ENCODE data around the gene NELL1.

Gene NELL1

DNA sequence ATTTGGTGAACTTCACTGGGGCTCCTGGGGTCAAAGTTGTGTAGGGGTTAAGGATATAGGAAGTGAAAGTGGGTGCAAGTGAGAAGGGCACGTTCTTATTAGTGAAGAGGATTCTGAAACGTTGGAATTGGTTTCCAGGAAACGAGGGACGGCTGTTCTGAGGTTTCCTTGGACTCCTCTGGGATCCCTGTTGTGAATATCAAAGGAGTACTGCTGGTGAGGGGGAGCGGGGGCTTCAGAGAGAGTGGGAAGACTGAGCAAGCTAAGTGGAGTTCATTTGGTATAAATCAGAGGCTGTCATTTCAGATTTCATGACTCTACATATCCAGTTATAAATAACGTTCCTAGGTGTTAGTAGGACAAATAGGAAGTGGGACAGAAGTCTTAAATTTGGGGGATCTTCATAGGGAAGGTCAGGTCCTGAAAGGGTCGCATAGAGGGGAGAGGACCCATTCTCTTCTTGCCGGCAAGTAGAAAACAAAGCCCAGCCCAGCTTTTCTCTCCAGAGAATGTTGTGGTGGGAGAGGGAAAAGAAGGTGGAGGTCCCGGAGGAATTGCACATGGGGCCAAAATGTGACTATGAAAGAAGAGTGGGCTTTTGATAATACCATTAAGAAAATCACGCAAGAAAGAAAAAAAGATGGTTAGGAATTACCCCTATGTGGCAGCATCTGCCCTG, 1.1 kb upstream of the NELL1 start:
- no peak for DNase-seq (ENCODE audit: extremely low read depth in 1 of 2, low read depth in 1 of 2)

DNA sequence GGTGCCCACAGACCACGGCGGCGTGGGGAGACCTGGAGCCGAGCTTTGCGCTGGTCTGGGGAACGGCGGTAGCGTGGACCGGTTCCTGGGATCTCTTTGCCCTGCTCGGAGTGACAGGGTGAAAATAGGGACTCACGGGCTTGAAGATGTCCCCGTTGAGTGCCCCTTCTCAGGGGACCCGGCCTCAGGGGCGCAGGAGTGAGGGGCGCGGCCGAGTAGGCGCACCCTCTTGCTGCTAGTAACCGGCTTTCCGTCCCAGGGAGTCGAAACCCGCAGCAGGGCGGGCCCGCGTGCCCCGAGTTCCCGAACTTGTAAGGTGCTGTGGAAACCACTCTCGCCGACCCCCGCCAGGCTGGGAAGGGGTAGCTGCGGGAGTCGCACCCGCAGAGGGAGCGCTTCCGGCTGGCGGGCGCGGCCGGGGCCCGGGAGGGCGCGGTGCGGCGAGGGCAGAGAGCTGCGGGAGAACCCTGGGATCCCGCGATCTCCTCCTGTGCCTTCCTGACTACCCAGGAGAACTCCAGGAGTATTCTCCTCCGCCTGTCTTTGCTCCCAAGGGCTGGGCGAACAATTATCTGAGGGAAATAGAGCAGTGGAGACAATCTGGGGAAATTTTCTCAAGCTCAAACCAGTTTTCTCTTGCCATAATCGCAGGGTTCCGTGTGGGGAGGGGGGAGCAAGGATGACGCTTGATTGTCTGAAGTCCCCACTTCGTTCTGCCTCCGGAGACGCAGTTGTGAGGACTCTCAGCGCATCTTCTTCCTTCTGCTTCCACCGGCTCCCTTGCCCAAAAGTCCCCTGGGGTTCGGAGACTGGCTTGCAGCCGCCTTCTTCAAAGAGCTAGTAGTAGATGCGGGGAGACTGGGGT, 666 bp downstream of the NELL1 start:
- no peak for DNase-seq (ENCODE audit: extremely low read depth in 1 of 2, low read depth in 1 of 2)

DNA sequence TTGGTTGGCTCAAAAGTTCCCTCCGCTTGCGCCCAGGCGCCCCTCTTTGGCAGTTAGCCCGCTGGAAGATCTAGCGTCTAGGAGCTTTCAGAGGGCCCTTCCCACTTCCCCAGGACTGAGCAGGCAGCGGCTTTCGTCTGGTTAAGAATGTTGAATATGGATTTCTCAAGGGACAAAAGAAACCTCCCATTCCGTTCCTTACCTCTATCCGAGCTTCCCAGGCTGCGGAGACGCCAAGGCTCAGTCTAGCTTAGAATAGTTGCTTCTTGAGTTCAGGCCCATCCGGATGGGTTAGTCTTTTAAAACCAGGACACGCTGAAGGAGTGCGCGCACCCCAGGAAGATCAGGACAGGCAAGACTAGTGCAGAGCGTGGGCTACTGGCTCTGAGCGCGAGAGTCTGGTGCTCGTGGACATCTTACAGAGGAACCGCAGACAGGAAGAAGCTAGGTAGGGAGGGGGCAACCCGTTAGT, 1.6 kb downstream of the NELL1 start:
- no peak for DNase-seq (ENCODE audit: extremely low read depth in 1 of 2, low read depth in 1 of 2)

DNA sequence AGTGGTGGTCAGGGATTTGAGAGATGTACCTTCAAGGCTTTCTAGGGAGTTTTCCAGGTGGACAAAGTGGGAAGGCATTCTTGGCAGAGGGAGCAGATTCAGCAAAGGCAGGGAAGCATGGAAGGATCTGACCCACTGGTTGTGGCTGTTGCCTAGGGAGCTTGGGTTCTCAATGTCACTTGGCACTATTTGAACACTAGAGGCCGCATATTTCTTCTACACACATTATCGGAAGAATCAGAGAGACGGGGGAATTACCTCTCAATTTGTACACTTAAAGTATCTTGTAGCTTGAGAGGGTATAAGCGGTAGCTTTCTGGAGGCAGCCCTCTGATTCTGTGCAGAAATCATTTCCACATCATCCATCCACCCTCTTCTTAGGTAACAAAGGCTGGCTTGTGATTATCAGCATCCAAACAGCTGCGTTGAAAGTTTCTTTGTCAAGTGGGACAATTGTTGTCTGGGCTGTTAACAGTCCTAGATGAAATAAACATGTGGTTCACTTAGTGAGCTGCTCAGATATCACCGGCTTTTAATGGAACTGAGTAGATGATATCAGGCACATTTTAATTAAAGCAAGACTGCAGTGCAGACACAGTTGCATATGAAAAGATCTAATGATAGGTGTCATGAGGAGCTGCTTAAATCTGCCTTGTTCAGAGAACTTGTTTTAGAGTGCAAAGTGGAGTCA, 2.6 kb downstream of the NELL1 start:
- no peak for DNase-seq (ENCODE audit: extremely low read depth in 1 of 2, low read depth in 1 of 2)

DNA sequence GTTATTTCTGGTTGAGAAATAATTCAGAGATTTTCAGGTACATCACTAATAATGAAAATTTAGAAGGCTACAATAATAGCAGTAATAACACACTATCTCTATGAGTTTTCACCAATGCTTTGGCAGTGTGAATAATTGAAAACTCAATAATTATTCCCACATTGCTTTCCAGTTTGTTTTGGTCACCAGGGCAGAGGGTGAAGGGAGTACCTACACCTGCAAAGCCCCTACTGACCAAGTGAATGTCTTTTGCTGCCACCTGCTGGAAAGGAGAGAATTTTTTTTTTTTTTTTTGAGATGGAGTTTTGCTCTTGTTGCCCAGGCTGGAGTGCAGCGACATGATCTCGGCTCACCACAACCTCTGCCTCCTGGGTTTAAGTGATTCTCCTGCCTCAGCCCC, 3.2 kb downstream of the NELL1 start:
- no peak for DNase-seq (ENCODE audit: extremely low read depth in 1 of 2, low read depth in 1 of 2)

DNA sequence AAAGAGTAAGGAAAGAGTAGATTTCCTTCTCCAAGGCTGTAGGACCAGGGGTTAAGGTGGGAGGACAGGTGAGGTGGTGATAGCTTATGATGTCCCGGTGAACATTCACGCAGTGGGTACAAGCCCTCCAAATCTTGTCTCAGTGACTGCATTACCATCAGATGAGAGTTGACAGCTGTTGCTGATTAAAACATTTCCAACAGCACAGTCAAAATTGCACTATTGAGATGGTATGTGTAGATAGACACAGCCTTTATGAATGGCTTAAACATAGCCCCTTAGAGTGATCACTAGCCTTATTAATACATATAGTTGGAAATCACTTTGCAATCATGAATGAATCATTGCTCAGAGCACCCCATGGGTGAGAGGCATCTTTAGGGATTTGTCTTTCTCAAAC, 7.3 kb downstream of the NELL1 start:
- DNase-seq (ENCODE audit: extremely low read depth in 1 of 2, low read depth in 1 of 2) = no peak

DNA sequence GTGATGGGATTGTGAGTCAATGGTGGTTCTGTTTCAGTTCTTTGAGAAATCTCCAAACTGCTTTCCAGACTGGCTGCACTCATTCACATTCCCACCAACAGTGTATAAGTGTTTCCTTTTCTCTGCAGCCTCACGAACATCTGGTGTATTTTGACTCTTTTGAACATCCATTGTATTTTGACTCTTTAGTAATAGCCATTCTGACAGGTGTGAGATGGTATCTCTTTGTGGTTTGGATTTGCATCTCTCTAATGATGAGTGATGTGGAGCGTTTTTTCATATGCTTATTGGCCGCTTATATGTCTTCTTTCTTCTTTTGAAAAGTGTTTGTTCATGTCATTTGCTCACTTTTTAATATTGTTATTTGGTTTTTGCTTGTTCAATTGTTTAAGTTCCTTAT, 19.4 kb downstream of the NELL1 start:
- DNase-seq (ENCODE audit: extremely low read depth in 1 of 2, low read depth in 1 of 2) = no peak

DNA sequence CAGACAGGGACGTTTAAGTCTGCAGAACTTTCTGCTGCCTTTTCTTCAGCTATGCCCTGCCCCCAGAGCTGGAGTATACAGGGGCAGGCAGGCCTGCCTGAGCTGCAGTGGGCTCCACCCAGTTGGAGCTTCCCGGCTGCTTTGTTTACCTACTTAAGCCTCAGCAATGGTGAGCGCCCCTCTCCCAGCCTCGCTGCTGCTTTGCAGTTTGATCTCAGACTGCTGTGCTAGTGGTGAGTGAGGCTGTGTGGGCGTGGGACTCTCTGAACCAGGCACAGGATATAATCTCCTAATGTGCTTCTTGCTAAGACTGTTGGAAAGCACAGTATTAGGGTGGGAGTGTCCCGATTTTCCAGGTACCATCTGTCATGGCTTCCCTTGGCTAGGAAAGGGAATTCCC, 38.5 kb downstream of the NELL1 start:
- no peak for DNase-seq (ENCODE audit: extremely low read depth in 1 of 2, low read depth in 1 of 2)

DNA sequence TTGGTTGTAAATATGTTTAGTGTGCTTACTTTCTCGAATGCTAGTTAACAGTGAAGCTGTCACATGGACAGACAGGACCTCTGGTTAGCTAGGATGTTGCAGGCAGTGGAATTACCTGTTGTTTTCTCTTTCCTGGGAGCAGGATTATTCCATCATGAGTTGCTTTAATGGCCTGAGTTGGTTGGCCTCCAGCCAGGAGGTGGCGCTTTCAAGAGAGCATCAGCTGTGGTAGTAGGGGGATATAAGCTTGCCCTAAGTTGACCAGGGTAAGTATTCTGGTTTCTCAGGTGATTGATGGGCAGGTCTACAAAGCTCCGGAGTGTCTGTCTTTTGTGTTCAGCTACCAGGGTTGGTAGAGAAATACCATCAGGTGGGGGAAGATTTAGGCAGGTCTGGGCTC, 43.5 kb downstream of the NELL1 start:
- no peak for DNase-seq (ENCODE audit: extremely low read depth in 1 of 2, low read depth in 1 of 2)

DNA sequence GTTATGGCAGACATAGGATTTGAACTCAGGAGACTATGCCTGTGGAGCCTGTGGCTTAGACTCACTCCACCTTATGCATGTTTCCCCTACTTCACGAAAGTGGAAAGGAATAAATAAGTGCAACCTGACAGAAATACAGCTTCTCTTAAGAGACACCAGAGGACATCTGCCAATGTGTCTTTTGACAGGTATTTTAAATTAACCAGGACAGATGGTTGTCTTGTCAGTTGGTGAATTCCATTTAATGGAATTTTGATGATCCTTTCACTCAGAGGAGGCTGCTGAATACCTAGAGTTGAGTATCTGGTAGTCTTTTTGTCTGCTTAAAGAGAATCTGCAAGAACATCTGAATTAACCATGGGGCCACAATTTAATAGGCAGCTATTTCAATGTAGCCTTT, 46.1 kb downstream of the NELL1 start:
- no peak for DNase-seq (ENCODE audit: extremely low read depth in 1 of 2, low read depth in 1 of 2)

DNA sequence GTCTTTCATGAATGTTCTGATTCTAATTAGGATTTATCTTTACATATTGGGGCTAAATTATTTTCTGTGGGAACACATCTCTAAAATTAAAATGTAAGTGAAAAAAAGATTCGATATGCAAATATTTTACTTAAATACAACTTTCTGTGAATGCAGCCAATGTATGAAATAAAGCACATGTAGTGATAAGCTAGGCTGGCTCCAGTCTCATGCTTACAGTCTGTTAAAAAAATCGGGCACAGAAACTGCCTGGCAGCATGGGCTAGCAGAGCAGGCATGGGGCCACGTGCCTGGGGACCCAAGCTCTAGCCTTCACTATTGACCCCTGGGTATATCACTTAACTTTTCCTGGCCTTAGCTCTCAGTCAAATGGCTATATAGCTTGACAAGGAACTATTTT, 46.5 kb downstream of the NELL1 start:
- DNase-seq (ENCODE audit: extremely low read depth in 1 of 2, low read depth in 1 of 2) = no peak

DNA sequence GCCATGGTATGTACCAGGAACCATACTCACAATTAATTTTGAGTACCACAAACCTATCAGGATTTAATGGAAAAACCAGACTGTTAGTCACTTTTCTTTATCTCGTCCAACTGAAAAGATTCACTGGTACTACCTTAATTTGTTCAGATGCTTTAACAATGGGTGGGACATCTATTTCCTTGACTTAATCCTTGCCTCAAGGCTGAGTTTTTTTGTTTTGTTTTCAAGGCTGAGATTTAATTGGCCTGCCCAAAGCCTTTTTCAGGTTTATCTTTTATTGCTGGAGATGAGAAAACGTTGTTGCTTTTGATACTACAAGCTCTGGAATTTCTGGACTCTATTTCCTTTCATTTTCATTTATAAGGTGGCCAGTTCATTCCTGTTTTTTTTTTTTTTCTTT, 50.4 kb downstream of the NELL1 start:
- DNase-seq (ENCODE audit: extremely low read depth in 1 of 2, low read depth in 1 of 2) = no peak

DNA sequence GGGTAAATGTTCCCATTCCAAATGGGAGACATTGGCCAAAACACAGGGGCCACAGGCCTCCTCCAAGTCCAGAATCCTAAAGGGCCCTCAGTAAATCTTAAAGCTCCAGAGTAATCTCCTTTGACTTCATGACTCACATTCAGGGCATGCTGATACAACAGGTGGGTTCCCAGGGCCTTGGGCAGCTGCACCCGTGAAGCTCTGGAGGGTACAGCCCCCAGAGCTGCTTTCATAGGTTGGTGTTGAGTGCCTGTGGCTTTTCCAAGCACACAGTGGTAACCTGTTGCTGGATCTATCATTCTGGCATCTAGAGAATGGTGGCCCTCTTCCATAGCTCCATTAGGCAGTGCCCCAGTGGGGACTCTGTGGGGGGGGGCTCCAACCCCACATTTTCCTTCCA, 54.0 kb downstream of the NELL1 start:
- no peak for DNase-seq (ENCODE audit: extremely low read depth in 1 of 2, low read depth in 1 of 2)

DNA sequence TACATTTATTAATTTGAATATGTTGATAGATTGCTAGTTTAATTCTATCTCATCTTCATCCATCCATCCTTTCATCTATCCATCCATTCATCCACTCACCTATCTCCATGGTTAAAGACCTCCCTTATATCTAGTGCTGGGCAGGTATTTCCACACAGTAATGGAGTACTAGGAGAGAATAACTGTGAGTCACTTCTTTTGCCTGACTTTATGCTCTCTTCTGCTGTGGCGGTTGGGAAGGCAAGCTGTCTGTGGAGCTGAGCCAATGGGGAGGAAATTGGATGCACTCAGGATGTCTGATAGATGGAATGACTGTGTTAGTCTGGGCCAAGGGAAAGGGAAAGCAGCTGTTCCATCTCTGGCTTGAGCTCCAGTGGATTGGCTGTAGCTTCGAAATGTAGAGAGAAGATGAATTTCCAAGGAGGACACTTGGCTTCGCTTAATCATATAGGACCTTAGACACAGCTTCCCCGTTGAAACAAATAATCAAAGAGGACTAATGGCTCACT, 60.3 kb downstream of the NELL1 start:
- DNase-seq (ENCODE audit: extremely low read depth in 1 of 2, low read depth in 1 of 2) = no peak

DNA sequence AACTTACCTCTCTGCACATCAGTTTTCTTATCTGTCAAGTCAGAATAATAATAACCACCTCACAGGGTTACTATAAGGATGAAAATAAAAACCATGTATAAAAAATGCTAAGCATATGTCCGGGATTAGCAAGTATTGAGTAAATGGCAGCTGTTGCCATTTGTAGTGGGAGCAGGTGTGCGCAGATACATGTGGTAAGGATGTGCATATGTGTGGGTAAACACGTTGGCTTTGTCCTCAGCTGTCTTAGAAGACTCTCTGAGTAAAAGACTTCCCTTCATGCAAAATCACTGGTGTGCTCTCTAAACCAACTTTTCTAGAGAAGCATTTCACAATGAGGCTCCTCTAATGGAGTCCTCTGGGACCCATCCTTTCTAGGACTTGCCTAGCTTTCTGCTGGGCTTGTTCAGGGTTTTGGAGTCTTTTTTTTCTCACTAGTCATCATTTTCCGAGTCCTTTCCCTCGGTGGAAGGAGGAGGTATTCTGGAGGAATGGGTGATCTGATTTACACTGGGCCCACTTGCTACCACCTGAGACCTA, 62.4 kb downstream of the NELL1 start:
- DNase-seq (ENCODE audit: extremely low read depth in 1 of 2, low read depth in 1 of 2) = no peak

DNA sequence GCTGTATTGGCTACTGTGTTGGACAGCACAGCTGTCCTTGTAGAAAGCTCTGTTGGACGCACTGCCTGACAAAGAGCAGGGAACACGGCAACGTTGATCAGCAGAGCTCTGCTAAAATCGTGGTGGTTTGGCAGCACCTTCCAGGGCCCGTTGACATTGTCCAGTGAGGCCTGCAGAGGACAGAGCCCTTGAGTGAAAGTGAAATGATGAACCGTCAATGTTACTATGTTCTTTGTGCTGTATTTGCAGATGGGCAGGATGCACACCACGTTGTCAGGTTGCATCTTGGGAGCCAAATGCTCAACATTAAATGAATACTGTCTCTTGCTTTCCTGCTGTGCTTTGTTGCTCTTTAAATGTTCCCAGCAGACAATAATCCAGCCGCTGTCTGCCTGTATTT, 69.7 kb downstream of the NELL1 start:
- DNase-seq (ENCODE audit: extremely low read depth in 1 of 2, low read depth in 1 of 2) = no peak

DNA sequence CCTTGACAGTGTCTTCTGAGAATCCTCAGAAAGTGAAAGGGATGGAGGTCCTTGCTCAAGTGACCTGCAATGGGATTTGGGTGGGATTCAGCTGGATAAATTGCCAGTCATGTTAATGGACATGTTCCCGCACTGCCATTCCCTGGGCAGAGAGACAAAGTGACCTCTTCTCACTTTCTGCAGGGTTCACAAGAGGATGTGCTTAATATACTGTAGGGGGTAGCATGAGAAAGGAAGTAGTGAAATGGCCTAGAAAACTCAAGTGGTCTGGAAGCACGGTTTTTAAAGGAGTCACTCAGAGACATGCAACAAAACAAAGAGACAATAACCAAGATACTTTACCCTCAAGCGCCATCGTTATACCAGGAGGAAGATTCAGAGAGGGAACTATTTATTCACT, 70.2 kb downstream of the NELL1 start:
- no peak for DNase-seq (ENCODE audit: extremely low read depth in 1 of 2, low read depth in 1 of 2)

DNA sequence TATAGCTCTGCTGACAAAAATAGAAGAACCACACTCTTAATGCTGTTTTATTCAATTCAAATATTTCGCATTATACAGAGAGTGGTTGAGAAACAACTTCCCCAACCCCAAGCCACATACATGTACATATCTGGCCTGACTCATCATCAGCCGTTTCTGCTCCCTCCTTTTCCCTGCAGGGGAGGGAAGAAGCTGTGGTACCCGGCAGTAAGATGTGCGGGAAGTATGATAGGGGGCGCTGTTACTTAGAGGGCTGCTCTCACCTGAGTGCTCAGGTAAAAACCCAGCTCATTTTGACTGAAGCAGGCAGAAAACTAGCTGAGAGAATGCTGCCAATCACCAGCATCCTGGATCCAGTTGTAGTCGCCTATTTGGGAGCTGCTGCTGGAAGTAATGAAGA, 85.5 kb downstream of the NELL1 start:
- no peak for DNase-seq (ENCODE audit: extremely low read depth in 1 of 2, low read depth in 1 of 2)

DNA sequence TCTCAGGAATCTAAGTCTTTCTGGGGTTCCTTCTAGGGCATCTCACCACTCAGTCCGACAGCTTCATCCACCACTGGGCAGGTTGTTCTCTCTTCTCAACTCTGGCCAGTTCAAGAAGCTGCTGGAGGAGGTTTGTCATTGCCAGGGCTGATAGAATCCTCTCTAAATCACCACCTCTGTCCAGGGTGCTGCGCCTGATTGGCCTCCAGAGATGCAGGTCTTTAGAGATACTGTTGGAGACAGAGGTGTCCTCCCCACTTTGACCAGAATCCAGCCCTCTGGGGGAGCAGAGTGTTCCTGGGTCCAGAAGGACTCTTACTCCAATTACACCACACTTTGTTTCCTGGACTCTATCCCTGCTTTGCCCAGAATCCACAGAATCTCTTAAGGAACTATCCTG, 90.2 kb downstream of the NELL1 start:
- no peak for DNase-seq (ENCODE audit: extremely low read depth in 1 of 2, low read depth in 1 of 2)

DNA sequence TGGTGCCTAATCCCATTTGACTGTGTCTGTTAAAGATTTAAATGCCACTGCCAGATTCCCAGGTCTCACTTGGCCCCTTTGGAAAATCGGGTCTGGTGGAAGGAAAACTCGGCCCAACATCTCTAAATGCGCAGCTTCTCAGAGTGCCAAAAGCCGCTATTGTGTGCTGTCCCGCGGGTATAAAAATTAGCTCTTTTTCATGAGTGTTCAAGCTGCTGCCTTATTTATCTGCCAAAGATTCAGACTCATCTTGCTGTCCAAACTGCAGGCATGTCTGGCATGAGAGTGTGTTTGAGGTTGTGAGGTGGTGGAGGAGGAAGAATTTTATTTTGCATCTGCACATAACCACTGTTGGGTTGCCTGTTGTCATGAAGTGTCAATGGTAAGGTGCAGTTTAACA, 91.4 kb downstream of the NELL1 start:
- DNase-seq (ENCODE audit: extremely low read depth in 1 of 2, low read depth in 1 of 2) = no peak

DNA sequence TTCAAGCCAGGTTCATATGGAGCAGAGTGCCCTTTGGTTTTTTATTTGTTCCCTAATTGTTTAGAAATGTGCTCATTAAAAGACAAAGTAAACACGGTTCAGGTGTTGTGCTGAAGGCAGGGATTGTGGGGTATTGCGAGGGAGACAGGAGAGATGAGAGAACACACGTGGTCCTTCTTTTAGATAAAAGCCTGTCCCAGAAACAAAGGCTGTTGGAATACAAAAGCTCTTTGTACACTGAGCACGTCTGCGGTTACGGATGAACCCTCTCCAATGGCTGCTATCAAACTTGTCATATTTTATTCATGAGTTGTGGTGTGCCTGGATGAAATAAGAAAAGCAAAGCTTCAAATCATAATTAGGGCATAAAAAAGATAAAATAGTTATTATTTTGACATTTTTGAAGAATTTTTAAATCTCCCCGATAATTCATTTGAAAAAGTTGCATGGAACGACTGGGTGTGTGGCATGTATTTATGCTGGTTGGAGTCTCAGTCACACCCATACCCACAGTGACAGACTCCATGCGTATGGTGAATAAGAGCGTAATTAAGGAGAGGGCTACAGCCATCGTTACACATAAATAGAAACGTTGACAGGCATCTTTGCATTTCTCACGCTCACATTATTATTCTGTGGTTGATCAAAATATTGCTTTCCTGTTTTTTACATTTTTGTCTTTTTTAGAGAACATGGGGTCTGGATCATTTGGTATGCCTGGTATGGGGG, 92.9 kb downstream of the NELL1 start:
- DNase-seq (ENCODE audit: extremely low read depth in 1 of 2, low read depth in 1 of 2) = no peak

Measured in stimulated activated CD8-positive, alpha-beta memory T cell treated with anti-CD3 and anti-CD28 coated beads, Interleukin-7, amount 100 ng/mL, for 48 hours (primary cell).